Measurements from ENCODE around the gene CDC42EP2.

The CDC42EP2 gene

GRCh38 chr11:65362966-65363365 lies 48.3 kb downstream of the CDC42EP2 start:
- Mint-ChIP-seq H3K4me3 (no peak overlapping the region), H3K9me3 (no peaks in the 10 kb centered on the region), H3K27me3 (no peaks in the 10 kb centered on the region), H3K27ac (no peak overlapping the region), H3K36me3 (ENCODE audit: insufficient read depth) (peaks cover 3% of the 10 kb centered on the region), H3K4me1 (ENCODE audit: low read depth in 2 of 2) (peaks cover 0 to 1% of the 10 kb centered on the region in 2 donors)
- DNase-seq (no peak), ATAC-seq (replicated peaks) (no peak)

- no peaks in the 10 kb centered on the region for H3K27me3 Mint-ChIP-seq
- no peak overlapping the region for H3K27ac Mint-ChIP-seq
- no peaks in the 10 kb centered on the region for H3K9me3 Mint-ChIP-seq
- no peak overlapping the region for H3K4me3 Mint-ChIP-seq
- DNase-seq = no peak
- peaks cover 0 to 1% of the 10 kb centered on the region in 2 donors for H3K4me1 Mint-ChIP-seq (ENCODE audit: low read depth in 2 of 2)
- no peaks in the 10 kb centered on the region for H3K36me3 Mint-ChIP-seq (ENCODE audit: insufficient read depth)
- ATAC-seq (replicated peaks) = no peak
Observed at GRCh38 chr11:65363770-65364169, 49.1 kb downstream of the CDC42EP2 start.

DNA sequence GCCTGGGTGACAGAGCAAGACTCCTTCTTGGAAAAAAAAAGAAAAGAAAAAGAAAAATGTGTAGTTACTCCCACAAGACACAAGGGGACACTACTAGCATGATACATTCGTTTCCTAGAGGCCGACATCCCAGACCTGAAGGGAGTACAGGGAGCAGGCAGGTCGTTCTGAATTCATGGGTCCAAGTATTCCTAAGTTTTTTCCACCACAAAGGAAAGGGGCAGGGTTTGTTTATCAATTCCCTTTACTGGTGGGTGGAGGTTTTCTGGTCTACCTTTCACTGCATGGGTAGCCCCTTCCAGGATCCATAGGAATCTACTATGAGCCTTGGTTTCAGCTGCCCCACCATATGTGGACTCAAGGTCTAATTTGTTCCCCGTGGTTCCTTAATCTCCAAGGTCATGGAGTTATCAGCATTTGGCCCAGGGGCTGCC lies 51.7 kb downstream of the CDC42EP2 start:
- Mint-ChIP-seq H3K27ac (no peak overlapping the region), H3K4me1 (ENCODE audit: low read depth in 2 of 2) (peaks cover 0 to 1% of the 10 kb centered on the region in 2 donors), H3K9me3 (no peaks in the 10 kb centered on the region), H3K4me3 (no peak overlapping the region), H3K27me3 (no peaks in the 10 kb centered on the region), H3K36me3 (ENCODE audit: insufficient read depth) (no peaks in the 10 kb centered on the region)
- DNase-seq (peak in 1 of 3 experiments; percentile 38), ATAC-seq (replicated peaks) (peak; percentile 79)

- Mint-ChIP-seq H3K4me1 (ENCODE audit: low read depth in 2 of 2) (peaks cover 0 to 3% of the 10 kb centered on the region in 2 donors), H3K9me3 (no peaks in the 10 kb centered on the region), H3K27ac (peak overlapping the region; percentile 19 to 49), H3K27me3 (no peaks in the 10 kb centered on the region), H3K4me3 (no peak overlapping the region), H3K36me3 (ENCODE audit: insufficient read depth) (peaks cover 2% of the 10 kb centered on the region)
- no peak for ATAC-seq (replicated peaks)
- DNase-seq = no peak
Observed at GRCh38 chr11:65370659-65371049, 56.0 kb downstream of the CDC42EP2 start.
